GM23338 (cell line): ENCODE results near the gene SPTLC2. TPM values are rescaled to one million over a fixed set of nuclear protein-coding genes. Genes with fewer than 3 reads are reported as not detected.

ENCODE experiments used
- ATAC-seq: fragments of 200-7000 bp; cut with Tn5 transposase; 3 replicates; pipeline ENCODE4 v1.9.1; 2020
- DNase-seq: peaks from one replicate; pipeline ENCODE4 v3.0.0-alpha.2; 2015; ENCODE audit warnings: low spot score
- H2AFZ ChIP-seq: fragments of 200-600 bp; sonication (generic); 2 replicates; pipeline ENCODE4 v1.8.0; 2016; ENCODE audit warnings: antibody characterized with exemption, mild to moderate bottlenecking, moderate library complexity
- H3F3A ChIP-seq: fragments of 200-600 bp; sonication (generic); replicated peaks from 2 replicates; pipeline ENCODE4 v1.8.0; 2017; ENCODE audit warnings: antibody characterized with exemption, mixed run types, low read depth
- H3K27ac ChIP-seq: fragments of 200-600 bp; sonication (generic); 2 replicates; pipeline ENCODE4 v1.6.1; 2016; ENCODE audit warnings: low read depth
- H3K27me3 ChIP-seq: fragments of 200-600 bp; sonication (generic); 2 replicates; pipeline ENCODE4 v1.8.0; 2016; ENCODE audit warnings: mild to moderate bottlenecking, mixed run types, moderate library complexity; ENCODE audit not compliant: insufficient read depth
- H3K36me3 ChIP-seq: fragments of 200-600 bp; sonication (generic); 2 replicates; pipeline ENCODE4 v1.8.0; 2016; ENCODE audit warnings: mild to moderate bottlenecking; ENCODE audit not compliant: insufficient read depth
- H3K4me1 ChIP-seq: fragments of 200-600 bp; sonication (generic); 2 replicates; pipeline ENCODE4 v1.8.0; 2016; ENCODE audit warnings: mild to moderate bottlenecking, moderate library complexity; ENCODE audit not compliant: insufficient read depth
- H3K4me2 ChIP-seq: fragments of 200-600 bp; sonication (generic); 2 replicates; pipeline ENCODE4 v1.7.1; 2017; ENCODE audit warnings: mixed run types
- H3K4me3 ChIP-seq: fragments of 200-600 bp; sonication (generic); 2 replicates; pipeline ENCODE4 v1.6.1; 2016; ENCODE audit warnings: mixed run types
- H3K79me2 ChIP-seq: fragments of 200-600 bp; sonication (generic); replicated peaks from 2 replicates; pipeline ENCODE4 v1.8.0; 2017; ENCODE audit warnings: mild to moderate bottlenecking; ENCODE audit not compliant: insufficient read depth
- H3K9me2 ChIP-seq: fragments of 200-600 bp; sonication (generic); 2 replicates; pipeline ENCODE4 v1.8.0; 2017; ENCODE audit not compliant: insufficient read depth
- H4K20me1 ChIP-seq: fragments of 200-600 bp; sonication (generic); replicated peaks from 2 replicates; pipeline ENCODE4 v1.8.0; 2017; ENCODE audit warnings: mild to moderate bottlenecking; ENCODE audit not compliant: insufficient read depth
- H3K27ac Mint-ChIP-seq: 2 replicates; pipeline ENCODE4 v1.8.0; 2020; ENCODE audit warnings: inconsistent platforms, mild to moderate bottlenecking, moderate library complexity, mixed read lengths
- H3K27me3 Mint-ChIP-seq: 3 replicates; pipeline ENCODE4 v1.8.0; 2022; ENCODE audit warnings: low read depth, mild to moderate bottlenecking, moderate library complexity, mixed read lengths, inconsistent platforms; ENCODE audit not compliant: insufficient read depth, poor library complexity
- H3K36me3 Mint-ChIP-seq: 3 replicates; pipeline ENCODE4 v1.8.0; 2021; ENCODE audit warnings: low read depth, mild to moderate bottlenecking, inconsistent platforms, moderate library complexity, mixed read lengths
- H3K4me1 Mint-ChIP-seq: 3 replicates; pipeline ENCODE4 v1.8.0; 2020; ENCODE audit warnings: mild to moderate bottlenecking, inconsistent platforms, mixed read lengths
- H3K4me3 Mint-ChIP-seq: 3 replicates; pipeline ENCODE4 v1.8.0; 2021; ENCODE audit warnings: moderate library complexity, mild to moderate bottlenecking, inconsistent platforms, mixed read lengths
- H3K9me3 Mint-ChIP-seq: 3 replicates; pipeline ENCODE4 v1.8.0; 2020; ENCODE audit warnings: moderate library complexity, mild to moderate bottlenecking, inconsistent platforms, mixed read lengths
- CREB1 ChIP-seq: fragments of 250-450 bp; sonication (Bioruptor Pico); IDR thresholded peaks from 2 replicates; pipeline ENCODE4 v1.5.0; 2020; ENCODE audit warnings: low read depth, mild to moderate bottlenecking, moderate library complexity
- CTCF ChIP-seq, 2 experiments: fragments of 200-600 bp in 1 of 2; sonication (generic) in 1 of 2; conservative IDR thresholded peaks; 2 replicates each; pipeline versions ENCODE4 v1.5.1 to v1.6.1; 2016 to 2017; ENCODE audit warnings: antibody characterized with exemption in 2 of 2, low read depth in 2 of 2, mild to moderate bottlenecking in 2 of 2, moderate library complexity in 1 of 2
- ETS1 ChIP-seq: IDR thresholded peaks from 2 replicates; pipeline ENCODE4 v1.6.1; 2016; ENCODE audit warnings: antibody characterized with exemption
- EZH2 ChIP-seq: fragments of 200-600 bp; sonication (generic); IDR thresholded peaks from one replicate; pipeline ENCODE4 v1.8.0; 2017; ENCODE audit warnings: antibody characterized with exemption, mild to moderate bottlenecking, low read depth; ENCODE audit not compliant: unreplicated experiment
- EZH2phosphoT487 ChIP-seq: fragments of 200-600 bp; sonication (generic); IDR thresholded peaks from one replicate; pipeline ENCODE4 v1.8.1; 2018; ENCODE audit warnings: antibody characterized with exemption; ENCODE audit not compliant: unreplicated experiment
- JUNB ChIP-seq: IDR thresholded peaks from one replicate; pipeline ENCODE4 v1.6.1; 2016; ENCODE audit warnings: antibody characterized with exemption; ENCODE audit not compliant: unreplicated experiment
- NANOG ChIP-seq: IDR thresholded peaks from 2 replicates; pipeline ENCODE4 v1.6.1; 2016; ENCODE audit warnings: antibody characterized with exemption, borderline replicate concordance
- POLR2AphosphoS5 ChIP-seq: IDR thresholded peaks from 2 replicates; pipeline ENCODE4 v1.6.1; 2016; ENCODE audit warnings: antibody characterized with exemption, low read depth
- REST ChIP-seq: IDR thresholded peaks from one replicate; pipeline ENCODE4 v1.6.1; 2018; ENCODE audit warnings: antibody characterized with exemption; ENCODE audit not compliant: unreplicated experiment
- STAT1 ChIP-seq: IDR thresholded peaks from one replicate; pipeline ENCODE4 v1.6.1; 2016; ENCODE audit warnings: antibody characterized with exemption; ENCODE audit not compliant: unreplicated experiment
- ZNF114 ChIP-seq: fragments of 250-450 bp; sonication (Bioruptor Pico); IDR thresholded peaks from 2 replicates; pipeline ENCODE4 v1.5.0; 2020; ENCODE audit warnings: mild to moderate bottlenecking, moderate library complexity
- ZNF331 ChIP-seq: fragments of 250-450 bp; sonication (Bioruptor Pico); IDR thresholded peaks from 2 replicates; pipeline ENCODE4 v1.5.0; 2020; ENCODE audit warnings: low read depth, mild to moderate bottlenecking, moderate library complexity
- ZNF462 ChIP-seq: fragments of 250-450 bp; sonication (Bioruptor Pico); IDR thresholded peaks from 2 replicates; pipeline ENCODE4 v1.5.0; 2020; ENCODE audit warnings: mild to moderate bottlenecking, moderate library complexity
- polyA plus RNA-seq: library from polyadenylated mRNA; unstranded; fragments of >200 nt; fragmentation: Nextera tagmentation; extraction: Ambion mirVana; gene quantifications from 2 replicates; pipeline ENCODE4 v1.2.1, GENCODE V29; 2016
- total RNA-seq: library from RNA; depleted of rRNA; stranded (reverse); fragments of >200 nt; shearing (Covaris generic); gene quantifications from 2 replicates; pipeline ENCODE4 v1.2.3, GENCODE V29; 2014

The SPTLC2 gene
- total and polyA plus RNA-seq, 2 experiments from 2014 or later: 22.3 to 38.9 TPM

GRCh38 chr14:77584809-77585208, 31.6 kb downstream of the SPTLC2 start:
- peaks cover 25% of the 10 kb centered on the region for H4K20me1 ChIP-seq
- H3K4me1 Mint-ChIP-seq: no peaks in the 10 kb centered on the region

More at GRCh38 chr14:77584809-77585208, 31.6 kb downstream of the SPTLC2 start:
- Histone ChIP-seq H3K79me2 (peaks cover 90% of the 10 kb centered on the region), H2AFZ (no peak overlapping the region), H3K36me3 (no peaks in the 10 kb centered on the region), H3K4me2 (no peak overlapping the region), H3K4me3 (no peak overlapping the region), H3K4me1 (no peaks in the 10 kb centered on the region; the same call in 1 of the 2 replicates), H3F3A (no peaks in the 10 kb centered on the region), H3K27me3 (no peaks in the 10 kb centered on the region), H3K27ac (no peak overlapping the region), H3K9me2 (no peaks in the 10 kb centered on the region)
- H3K27ac Mint-ChIP-seq: no peak overlapping the region
- no peaks in the 10 kb centered on the region for H3K27me3 Mint-ChIP-seq
- no peak for DNase-seq
- H3K9me3 Mint-ChIP-seq: no peaks in the 10 kb centered on the region
- ATAC-seq: no peak
- TF ChIP-seq EZH2 (no peak), CTCF (conservative IDR thresholded peaks at IDR 0.05; ENCODE audit: low read depth in 2 of 2) (no peak), CREB1 (CRISPR knock-in tag) (no peak), NANOG (no peak), POLR2AphosphoS5 (no peak), REST (no peak), EZH2phosphoT487 (no peak), JUNB (no peak), ZNF331 (CRISPR knock-in tag) (no peak), ZNF462 (CRISPR knock-in tag) (no peak), STAT1 (no peak), ETS1 (no peak), ZNF114 (CRISPR knock-in tag) (no peak)
- H3K4me3 Mint-ChIP-seq: no peak overlapping the region
- no peaks in the 10 kb centered on the region for H3K36me3 Mint-ChIP-seq
